Measurements from ENCODE around the gene CACFD1.

DNA sequence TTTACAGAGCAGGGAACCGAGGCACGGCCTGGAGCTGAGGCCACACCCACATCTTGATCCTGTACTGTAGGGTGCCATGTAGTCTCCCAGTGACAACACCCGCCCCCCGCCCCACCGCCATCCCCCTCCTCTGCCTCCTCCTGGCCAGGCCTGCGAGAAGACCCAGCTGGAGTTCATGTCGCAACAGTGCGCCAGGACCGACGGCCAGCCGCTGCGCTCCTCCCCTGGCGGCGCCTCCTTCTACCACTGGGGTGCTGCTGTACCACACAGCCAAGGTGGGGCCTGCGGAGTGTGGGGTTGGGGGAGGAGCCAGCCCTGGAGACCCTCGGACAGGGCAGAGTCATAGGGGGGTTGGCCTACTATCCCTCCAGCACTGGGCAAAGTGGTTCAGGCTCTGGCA is 23.1 kb upstream of the CACFD1 start:
- TF ChIP-seq, protein P1, sequence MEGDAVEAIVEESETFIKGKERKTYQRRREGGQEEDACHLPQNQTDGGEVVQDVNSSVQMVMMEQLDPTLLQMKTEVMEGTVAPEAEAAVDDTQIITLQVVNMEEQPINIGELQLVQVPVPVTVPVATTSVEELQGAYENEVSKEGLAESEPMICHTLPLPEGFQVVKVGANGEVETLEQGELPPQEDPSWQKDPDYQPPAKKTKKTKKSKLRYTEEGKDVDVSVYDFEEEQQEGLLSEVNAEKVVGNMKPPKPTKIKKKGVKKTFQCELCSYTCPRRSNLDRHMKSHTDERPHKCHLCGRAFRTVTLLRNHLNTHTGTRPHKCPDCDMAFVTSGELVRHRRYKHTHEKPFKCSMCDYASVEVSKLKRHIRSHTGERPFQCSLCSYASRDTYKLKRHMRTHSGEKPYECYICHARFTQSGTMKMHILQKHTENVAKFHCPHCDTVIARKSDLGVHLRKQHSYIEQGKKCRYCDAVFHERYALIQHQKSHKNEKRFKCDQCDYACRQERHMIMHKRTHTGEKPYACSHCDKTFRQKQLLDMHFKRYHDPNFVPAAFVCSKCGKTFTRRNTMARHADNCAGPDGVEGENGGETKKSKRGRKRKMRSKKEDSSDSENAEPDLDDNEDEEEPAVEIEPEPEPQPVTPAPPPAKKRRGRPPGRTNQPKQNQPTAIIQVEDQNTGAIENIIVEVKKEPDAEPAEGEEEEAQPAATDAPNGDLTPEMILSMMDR (IDR thresholded peaks at IDR 0.05; ENCODE audit: extremely low read depth in 1 of 2, insufficient read depth in 1 of 2, low read depth in 1 of 2, low read length in 2 of 2), result no peak
- TF ChIP-seq POLR2AphosphoS5 (IDR thresholded peaks at IDR 0.05; ENCODE audit: insufficient read depth, low read depth, low read length), result no peak

All from endothelial cell of umbilical vein (primary cell).